Liver (tissue), 3 donors: ENCODE results near the gene PLA2G5.

Source experiments
- CTCF ChIP-seq: fragments of 150-350 bp; IDR thresholded peaks from 2 replicates; pipeline ENCODE4 v1.5.1; 2017; ENCODE audit warnings: improper control_type of control experiment, low read depth, low read length; ENCODE audit not compliant: missing input control
- HNF4A ChIP-seq, 2 donors: conservative IDR thresholded peaks; 2 replicates each; pipeline ENCODE4 v1.6.1; 2016; ENCODE audit warnings: antibody characterized with exemption in 2 of 2, mild to moderate bottlenecking in 2 of 2
- HNF4G ChIP-seq: IDR thresholded peaks from 2 replicates; pipeline ENCODE4 v1.6.1; 2016; ENCODE audit warnings: antibody characterized with exemption
- NR2F2 ChIP-seq: IDR thresholded peaks from 2 replicates; pipeline ENCODE4 v1.6.1; 2016; ENCODE audit warnings: antibody characterized with exemption
- RAD21 ChIP-seq, 2 donors: IDR thresholded peaks; 2 replicates each; pipeline ENCODE4 v1.6.1; 2016; ENCODE audit warnings: antibody characterized with exemption in 2 of 2, mild to moderate bottlenecking in 2 of 2
- TAF1 ChIP-seq: conservative IDR thresholded peaks from 2 replicates; pipeline ENCODE4 v1.6.1; 2016; ENCODE audit warnings: antibody characterized with exemption, mild to moderate bottlenecking
- YY1 ChIP-seq: IDR thresholded peaks from 2 replicates; pipeline ENCODE4 v1.6.1; 2016; ENCODE audit warnings: antibody characterized with exemption, mild to moderate bottlenecking
- ZBTB33 ChIP-seq: IDR thresholded peaks from 2 replicates; pipeline ENCODE4 v1.6.1; 2016; ENCODE audit warnings: antibody characterized with exemption
- donor health status: healthy.
- donor health status: healthy.

- no peak for TF ChIP-seq ZBTB33
- no peak for TF ChIP-seq YY1
- no peak for TF ChIP-seq CTCF
- no peak for TF ChIP-seq HNF4G
- TF ChIP-seq HNF4A (conservative IDR thresholded peaks at IDR 0.05), result no peak
- TF ChIP-seq TAF1, result no peak
- peak; percentile 57 for TF ChIP-seq NR2F2
- TF ChIP-seq RAD21 (IDR thresholded peaks at IDR 0.05), result no peak
Measured at GRCh38 chr1:20081353-20081810, 11.4 kb downstream of the PLA2G5 start.
